WTC11 (cell line): ENCODE data around the gene METTL23. TPM values are rescaled to one million over a fixed set of nuclear protein-coding genes. Genes with fewer than 3 reads are reported as not detected.

ENCODE experiments used
- ATAC-seq: fragments of 200-7000 bp; cut with Tn5 transposase; 2 replicates; pipeline ENCODE4 v1.10.0; 2021; ENCODE audit warnings: mild to moderate bottlenecking, moderate library complexity
- CTCF ChIA-PET: fragments of 300-600 bp; sonication (Branson Sonifier 250); formaldehyde crosslinking; loops from one replicate; lab custom pipeline; 2021; ENCODE audit warnings: antibody characterized with exemption; lab: Charles Lee
- POLR2A ChIA-PET: fragments of 350-600 bp; sonication (Branson Sonifier 250); formaldehyde crosslinking; loops from one replicate; lab custom pipeline; 2021; ENCODE audit warnings: antibody characterized with exemption; lab: Charles Lee
- DNase-seq: peaks from one replicate; pipeline ENCODE4 v3.0.0; 2021; ENCODE audit warnings: low spot score
- H3K27ac Mint-ChIP-seq: 2 replicates; pipeline ENCODE4 v1.8.0; 2021; ENCODE audit warnings: mixed read lengths
- H3K27me3 Mint-ChIP-seq: 2 replicates; pipeline ENCODE4 v1.8.0; 2021; ENCODE audit warnings: low read depth, mild to moderate bottlenecking, moderate library complexity, mixed read lengths
- H3K36me3 Mint-ChIP-seq: 2 replicates; pipeline ENCODE4 v1.8.0; 2021; ENCODE audit warnings: mixed read lengths
- H3K4me1 Mint-ChIP-seq: 2 replicates; pipeline ENCODE4 v1.8.0; 2022; ENCODE audit warnings: mixed read lengths
- H3K4me3 Mint-ChIP-seq: 2 replicates; pipeline ENCODE4 v1.8.0; 2021; ENCODE audit warnings: mild to moderate bottlenecking, moderate library complexity, mixed read lengths
- H3K9me3 Mint-ChIP-seq: 2 replicates; pipeline ENCODE4 v1.8.0; 2021; ENCODE audit warnings: mixed read lengths
- AR ChIP-seq: fragments of 250-450 bp; sonication (Bioruptor Pico); IDR thresholded peaks from 2 replicates; pipeline ENCODE4 v1.9.0; 2021; ENCODE audit warnings: mild to moderate bottlenecking
- ESRRA ChIP-seq: sonication (generic); formaldehyde crosslinking; IDR thresholded peaks from 2 replicates; pipeline ENCODE4 v1.8.1; 2022; ENCODE audit warnings: mild to moderate bottlenecking, missing genetic modification reagents, borderline replicate concordance
- FOXJ3 ChIP-seq: sonication (generic); formaldehyde crosslinking; IDR thresholded peaks from 2 replicates; pipeline ENCODE4 v1.9.0; 2021; ENCODE audit warnings: missing genetic modification reagents, mild to moderate bottlenecking, borderline replicate concordance
- FOXP1 ChIP-seq: sonication (generic); formaldehyde crosslinking; IDR thresholded peaks from 2 replicates; pipeline ENCODE4 v1.8.0; 2022; ENCODE audit warnings: missing genetic modification reagents, mild to moderate bottlenecking, moderate library complexity, borderline replicate concordance
- GRHL2 ChIP-seq: fragments of 250-450 bp; sonication (Bioruptor Pico); IDR thresholded peaks from 2 replicates; pipeline ENCODE4 v1.8.0; 2022; ENCODE audit warnings: mild to moderate bottlenecking, moderate library complexity; ENCODE audit not compliant: insufficient replicate concordance, severe bottlenecking
- IRF1 ChIP-seq: sonication (generic); formaldehyde crosslinking; IDR thresholded peaks from 2 replicates; pipeline ENCODE4 v1.8.0; 2023; ENCODE audit warnings: missing genetic modification reagents
- JUN ChIP-seq: sonication (generic); formaldehyde crosslinking; IDR thresholded peaks from 2 replicates; pipeline ENCODE4 v1.8.0; 2023; ENCODE audit warnings: mild to moderate bottlenecking, missing genetic modification reagents
- MLX ChIP-seq: sonication (generic); formaldehyde crosslinking; IDR thresholded peaks from 2 replicates; pipeline ENCODE4 v1.8.1; 2023; ENCODE audit warnings: mild to moderate bottlenecking, missing genetic modification reagents, moderate library complexity
- NFATC4 ChIP-seq: fragments of 250-450 bp; sonication (Bioruptor Pico); IDR thresholded peaks from 2 replicates; pipeline ENCODE4 v1.9.0; 2021; ENCODE audit warnings: mild to moderate bottlenecking
- NR1H2 ChIP-seq: sonication (generic); formaldehyde crosslinking; IDR thresholded peaks from 2 replicates; pipeline ENCODE4 v1.9.0; 2021; ENCODE audit warnings: mild to moderate bottlenecking, moderate library complexity, missing genetic modification reagents
- SMAD3 ChIP-seq: sonication (generic); formaldehyde crosslinking; IDR thresholded peaks from 2 replicates; pipeline ENCODE4 v1.8.0; 2022; ENCODE audit warnings: missing genetic modification reagents, mild to moderate bottlenecking, borderline replicate concordance
- SOX15 ChIP-seq: fragments of 250-450 bp; sonication (Bioruptor Pico); IDR thresholded peaks from 2 replicates; pipeline ENCODE4 v1.9.0; 2021; ENCODE audit warnings: mild to moderate bottlenecking
- TCF7 ChIP-seq: sonication (generic); formaldehyde crosslinking; IDR thresholded peaks from 2 replicates; pipeline ENCODE4 v1.8.0; 2022; ENCODE audit warnings: mild to moderate bottlenecking, low read depth, missing genetic modification reagents, moderate library complexity
- TEAD1 ChIP-seq: sonication (generic); formaldehyde crosslinking; IDR thresholded peaks from 2 replicates; pipeline ENCODE4 v1.8.0; 2022; ENCODE audit warnings: mild to moderate bottlenecking, missing genetic modification reagents
- TP53 ChIP-seq: sonication (generic); formaldehyde crosslinking; IDR thresholded peaks from 2 replicates; pipeline ENCODE4 v1.8.1; 2023; ENCODE audit warnings: mild to moderate bottlenecking, missing genetic modification reagents
- USF2 ChIP-seq: sonication (generic); formaldehyde crosslinking; IDR thresholded peaks from 2 replicates; pipeline ENCODE4 v1.8.1; 2023; ENCODE audit warnings: mild to moderate bottlenecking, missing genetic modification reagents, moderate library complexity
- ZNF671 ChIP-seq: fragments of 250-450 bp; sonication (Bioruptor Pico); IDR thresholded peaks from 2 replicates; pipeline ENCODE4 v1.8.0; 2021; ENCODE audit warnings: mild to moderate bottlenecking
- total RNA-seq: library from RNA; stranded (reverse); gene quantifications from 3 replicates; pipeline ENCODE4 v1.2.3, GENCODE V29; 2021
- TF ChIP-seq, protein P1 (sequence below): sonication (generic); formaldehyde crosslinking; IDR thresholded peaks from 2 replicates; pipeline ENCODE4 v1.8.1; 2022; ENCODE audit warnings: low read depth, mild to moderate bottlenecking, moderate library complexity, missing genetic modification reagents, borderline replicate concordance
- TF ChIP-seq, protein P2 (sequence below): sonication (generic); formaldehyde crosslinking; IDR thresholded peaks from 2 replicates; pipeline ENCODE4 v1.8.1; 2022; ENCODE audit warnings: low read depth, missing genetic modification reagents, borderline replicate concordance

Gene METTL23
- total RNA-seq, 1 experiment from 2014 or later: 48.5 TPM

DNA sequence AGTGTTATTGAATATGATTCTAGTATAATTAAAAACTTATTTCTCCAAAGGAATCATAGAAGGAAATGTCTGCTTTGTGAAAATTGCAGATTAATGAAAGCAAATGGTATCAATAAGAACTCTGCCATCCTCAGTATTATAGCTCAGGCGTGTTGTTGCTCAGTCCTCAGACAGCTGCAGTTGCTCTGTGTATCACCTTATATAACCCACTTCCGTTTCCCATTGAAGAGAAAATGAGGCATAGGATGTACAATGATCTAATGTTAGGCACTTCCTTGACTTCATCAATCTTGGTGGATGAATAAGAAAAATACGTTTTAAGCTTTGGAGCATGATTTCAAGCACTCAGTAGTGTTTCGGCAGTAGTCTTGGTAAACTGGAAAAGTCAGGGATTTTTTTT is 25.4 kb downstream of the METTL23 start (continued):
- TF ChIP-seq USF2 (CRISPR knock-in tag): no peak

DNA sequence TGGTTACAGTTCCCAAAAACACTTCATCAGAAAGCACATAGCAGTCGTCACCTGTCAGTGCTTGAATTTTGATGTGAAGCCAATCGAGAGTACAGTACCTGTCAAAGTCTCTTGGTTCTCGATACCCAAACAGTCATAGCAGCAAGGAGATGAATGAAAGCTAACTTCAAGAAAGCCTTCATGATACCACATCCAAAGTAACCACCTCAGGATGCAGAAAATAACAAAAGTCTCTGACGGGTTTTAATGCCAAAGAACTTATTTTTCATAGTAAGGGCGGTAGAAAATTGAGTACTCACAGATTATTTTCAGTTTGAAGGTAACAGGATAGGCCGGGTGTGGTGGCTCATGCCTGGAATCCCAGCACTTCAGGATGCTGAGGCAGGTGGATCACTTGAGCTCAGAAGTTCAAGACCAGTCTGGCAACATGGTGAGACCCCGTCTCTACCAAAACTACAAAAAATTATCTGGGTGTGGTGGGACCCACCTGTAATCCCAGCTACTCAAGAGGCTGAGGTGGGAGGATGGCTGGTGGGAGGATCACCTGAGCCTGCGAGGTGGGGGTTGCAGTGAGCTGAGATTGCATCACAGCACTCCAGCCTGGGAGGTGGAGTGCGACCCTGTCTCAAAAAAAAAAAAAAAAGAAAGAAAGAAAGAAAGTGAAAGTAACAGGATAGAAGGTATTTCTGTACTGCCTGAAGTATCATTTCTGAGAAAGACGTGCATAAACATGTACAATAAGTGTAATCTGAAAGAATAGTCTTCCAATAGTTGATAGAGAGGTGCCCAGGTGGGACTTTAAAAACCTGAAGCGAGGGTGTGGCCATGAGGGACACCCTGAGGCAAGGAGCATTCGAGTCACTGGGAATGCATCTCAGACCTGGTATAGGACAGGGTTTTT is 26.7 kb downstream of the METTL23 start:
- Mint-ChIP-seq H3K9me3 (no peaks in the 10 kb centered on the region), H3K4me3 (no peak overlapping the region), H3K36me3 (peaks cover 22% of the 10 kb centered on the region), H3K4me1 (no peaks in the 10 kb centered on the region), H3K27ac (no peak overlapping the region), H3K27me3 (no peaks in the 10 kb centered on the region)
- ATAC-seq (no peak), DNase-seq (no peak)
- ChIA-PET CTCF (no interaction called here), POLR2A (no interaction called here)
- TF ChIP-seq TCF7 (CRISPR knock-in tag) (no peak), FOXJ3 (CRISPR knock-in tag) (no peak), ZNF671 (CRISPR knock-in tag) (no peak), GRHL2 (CRISPR knock-in tag) (no peak), TEAD1 (CRISPR knock-in tag) (no peak), FOXP1 (CRISPR knock-in tag) (no peak), MLX (CRISPR knock-in tag) (no peak), SMAD3 (CRISPR knock-in tag) (no peak), IRF1 (CRISPR knock-in tag) (no peak), NR1H2 (CRISPR knock-in tag) (no peak), TP53 (CRISPR knock-in tag) (no peak), JUN (no peak), AR (CRISPR knock-in tag) (no peak), SOX15 (CRISPR knock-in tag) (no peak), NFATC4 (CRISPR knock-in tag) (no peak), ESRRA (CRISPR knock-in tag) (no peak)
- TF ChIP-seq, protein P1, sequence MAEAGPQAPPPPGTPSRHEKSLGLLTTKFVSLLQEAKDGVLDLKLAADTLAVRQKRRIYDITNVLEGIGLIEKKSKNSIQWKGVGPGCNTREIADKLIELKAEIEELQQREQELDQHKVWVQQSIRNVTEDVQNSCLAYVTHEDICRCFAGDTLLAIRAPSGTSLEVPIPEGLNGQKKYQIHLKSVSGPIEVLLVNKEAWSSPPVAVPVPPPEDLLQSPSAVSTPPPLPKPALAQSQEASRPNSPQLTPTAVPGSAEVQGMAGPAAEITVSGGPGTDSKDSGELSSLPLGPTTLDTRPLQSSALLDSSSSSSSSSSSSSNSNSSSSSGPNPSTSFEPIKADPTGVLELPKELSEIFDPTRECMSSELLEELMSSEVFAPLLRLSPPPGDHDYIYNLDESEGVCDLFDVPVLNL (CRISPR knock-in tag): no peak
- TF ChIP-seq, protein P2, sequence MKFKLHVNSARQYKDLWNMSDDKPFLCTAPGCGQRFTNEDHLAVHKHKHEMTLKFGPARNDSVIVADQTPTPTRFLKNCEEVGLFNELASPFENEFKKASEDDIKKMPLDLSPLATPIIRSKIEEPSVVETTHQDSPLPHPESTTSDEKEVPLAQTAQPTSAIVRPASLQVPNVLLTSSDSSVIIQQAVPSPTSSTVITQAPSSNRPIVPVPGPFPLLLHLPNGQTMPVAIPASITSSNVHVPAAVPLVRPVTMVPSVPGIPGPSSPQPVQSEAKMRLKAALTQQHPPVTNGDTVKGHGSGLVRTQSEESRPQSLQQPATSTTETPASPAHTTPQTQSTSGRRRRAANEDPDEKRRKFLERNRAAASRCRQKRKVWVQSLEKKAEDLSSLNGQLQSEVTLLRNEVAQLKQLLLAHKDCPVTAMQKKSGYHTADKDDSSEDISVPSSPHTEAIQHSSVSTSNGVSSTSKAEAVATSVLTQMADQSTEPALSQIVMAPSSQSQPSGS (CRISPR knock-in tag): no peak
